ENCODE measurements around the gene EEFSEC. TPM values are rescaled to one million over a fixed set of nuclear protein-coding genes. Genes with fewer than 3 reads are reported as not detected.

EEFSEC gene
- total RNA-seq, 1 experiment from 2014 or later: 21.3 TPM

DNA sequence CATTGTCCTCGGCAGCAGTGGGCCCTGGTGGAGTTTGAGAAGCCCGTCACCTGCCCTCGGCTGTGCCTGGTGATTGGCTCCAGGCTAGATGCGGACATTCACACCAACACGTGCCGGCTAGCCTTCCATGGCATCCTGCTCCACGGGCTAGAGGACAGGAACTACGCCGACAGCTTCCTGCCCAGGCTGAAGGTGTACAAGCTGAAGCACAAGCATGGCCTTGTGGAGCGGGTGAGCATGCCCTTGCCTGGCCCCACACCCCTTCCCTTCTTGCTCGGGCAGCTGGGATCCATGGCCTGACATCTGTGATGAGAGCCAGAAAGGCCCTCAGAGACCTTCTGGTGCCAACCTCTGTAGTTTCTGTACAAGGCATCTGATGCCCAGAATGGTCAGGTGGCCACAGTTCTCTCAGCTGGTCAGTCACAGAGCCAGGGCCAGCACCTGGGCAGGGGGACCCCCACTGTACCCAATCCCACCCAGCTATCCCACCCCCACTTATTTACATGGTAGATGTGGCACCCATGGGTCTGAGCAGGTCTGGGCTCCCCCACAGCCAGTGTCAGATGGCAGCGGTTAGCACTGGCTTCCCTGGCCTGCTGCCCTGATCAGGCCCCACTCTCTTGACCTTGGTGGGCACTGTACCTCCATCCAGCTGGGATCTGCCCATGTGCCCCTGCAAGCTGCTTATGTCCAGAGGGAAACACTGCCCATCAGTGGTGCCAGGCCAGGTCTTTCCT is 188.5 kb downstream of the EEFSEC start:
- DNase-seq: peak in 1 of 2 experiments; percentile 11
- POLR2A ChIA-PET (ENCODE audit: unreplicated experiment): no interaction called here
- H3K27ac ChIP-seq: no peak overlapping the region
- no peaks in the 10 kb centered on the region for H3K9me3 ChIP-seq (ENCODE audit: insufficient read depth, low read depth)
- H3K4me2 ChIP-seq: no peak overlapping the region
- H2AFZ ChIP-seq: no peak overlapping the region
- no peaks in the 10 kb centered on the region for H3K27me3 ChIP-seq (ENCODE audit: insufficient read depth, low read depth)
- H3K9me2 ChIP-seq (ENCODE audit: insufficient read depth): no peaks in the 10 kb centered on the region
- no peaks in the 10 kb centered on the region; the same call in 1 of the 2 replicates for H3F3A ChIP-seq (ENCODE audit: insufficient read depth, low read depth)
- CTCF ChIA-PET: no interaction called here
- no peaks in the 10 kb centered on the region for H3K79me2 ChIP-seq (ENCODE audit: low read depth)
- no TSS peak for BruUV-seq (replicated peaks)
- H3K4me3 ChIP-seq: no peak overlapping the region
- H3K4me1 ChIP-seq (replicated peaks; ENCODE audit: insufficient read depth): peaks cover 17% of the 10 kb centered on the region
- H3K36me3 ChIP-seq (ENCODE audit: low read depth): no peaks in the 10 kb centered on the region
- no peak for TF ChIP-seq EZH2 (IDR thresholded peaks at IDR 0.05; ENCODE audit: low read depth)
- TF ChIP-seq, protein P1, sequence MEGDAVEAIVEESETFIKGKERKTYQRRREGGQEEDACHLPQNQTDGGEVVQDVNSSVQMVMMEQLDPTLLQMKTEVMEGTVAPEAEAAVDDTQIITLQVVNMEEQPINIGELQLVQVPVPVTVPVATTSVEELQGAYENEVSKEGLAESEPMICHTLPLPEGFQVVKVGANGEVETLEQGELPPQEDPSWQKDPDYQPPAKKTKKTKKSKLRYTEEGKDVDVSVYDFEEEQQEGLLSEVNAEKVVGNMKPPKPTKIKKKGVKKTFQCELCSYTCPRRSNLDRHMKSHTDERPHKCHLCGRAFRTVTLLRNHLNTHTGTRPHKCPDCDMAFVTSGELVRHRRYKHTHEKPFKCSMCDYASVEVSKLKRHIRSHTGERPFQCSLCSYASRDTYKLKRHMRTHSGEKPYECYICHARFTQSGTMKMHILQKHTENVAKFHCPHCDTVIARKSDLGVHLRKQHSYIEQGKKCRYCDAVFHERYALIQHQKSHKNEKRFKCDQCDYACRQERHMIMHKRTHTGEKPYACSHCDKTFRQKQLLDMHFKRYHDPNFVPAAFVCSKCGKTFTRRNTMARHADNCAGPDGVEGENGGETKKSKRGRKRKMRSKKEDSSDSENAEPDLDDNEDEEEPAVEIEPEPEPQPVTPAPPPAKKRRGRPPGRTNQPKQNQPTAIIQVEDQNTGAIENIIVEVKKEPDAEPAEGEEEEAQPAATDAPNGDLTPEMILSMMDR (conservative IDR thresholded peaks at IDR 0.05): no peak
- H4K20me1 ChIP-seq (ENCODE audit: insufficient read depth): no peaks in the 10 kb centered on the region
- intact Hi-C loops (cut with micrococcal nuclease; ENCODE audit: unreplicated experiment): no loop called here

DNA sequence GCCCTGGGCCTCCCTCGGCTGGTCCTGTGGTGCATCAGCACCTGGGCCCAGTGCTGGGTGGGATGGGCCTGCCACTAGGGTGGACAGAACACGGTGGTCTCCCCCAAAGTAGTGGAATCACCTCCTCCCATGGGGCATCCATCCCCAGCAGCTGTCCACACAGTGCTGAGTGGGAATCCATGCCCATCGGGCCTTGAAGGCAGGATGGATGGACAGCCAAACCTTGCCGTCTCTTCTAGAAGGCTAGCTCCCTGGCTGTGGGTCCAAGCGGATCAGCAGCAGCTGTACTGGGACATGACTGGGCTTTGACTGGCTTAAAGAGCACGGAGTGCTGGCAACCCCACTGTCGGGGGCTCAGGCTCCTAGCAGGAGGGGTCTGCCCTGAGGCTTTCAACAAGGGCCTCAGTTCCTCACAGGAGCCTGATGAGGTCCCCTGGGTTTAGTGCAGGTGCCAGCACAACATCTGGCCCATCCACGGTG is 189.5 kb downstream of the EEFSEC start:
- Histone ChIP-seq H3K27me3 (ENCODE audit: insufficient read depth, low read depth) (no peaks in the 10 kb centered on the region), H3K4me2 (no peak overlapping the region), H3F3A (ENCODE audit: insufficient read depth, low read depth) (no peaks in the 10 kb centered on the region; the same call in 1 of the 2 replicates), H3K9me3 (ENCODE audit: insufficient read depth, low read depth) (no peaks in the 10 kb centered on the region), H3K79me2 (ENCODE audit: low read depth) (no peaks in the 10 kb centered on the region), H3K9me2 (ENCODE audit: insufficient read depth) (no peaks in the 10 kb centered on the region), H3K27ac (no peak overlapping the region), H4K20me1 (ENCODE audit: insufficient read depth) (no peaks in the 10 kb centered on the region), H3K4me1 (replicated peaks; ENCODE audit: insufficient read depth) (peaks cover 17% of the 10 kb centered on the region), H2AFZ (no peak overlapping the region), H3K36me3 (ENCODE audit: low read depth) (no peaks in the 10 kb centered on the region), H3K4me3 (no peak overlapping the region)
- POLR2A ChIA-PET (ENCODE audit: unreplicated experiment): no interaction called here
- no peak for DNase-seq
- no peak for TF ChIP-seq EZH2 (IDR thresholded peaks at IDR 0.05; ENCODE audit: low read depth)
- TF ChIP-seq, protein P1 (conservative IDR thresholded peaks at IDR 0.05): no peak
- CTCF ChIA-PET: no interaction called here
- intact Hi-C loops (cut with micrococcal nuclease; ENCODE audit: unreplicated experiment): no loop called here
- no TSS peak for BruUV-seq (replicated peaks)

DNA sequence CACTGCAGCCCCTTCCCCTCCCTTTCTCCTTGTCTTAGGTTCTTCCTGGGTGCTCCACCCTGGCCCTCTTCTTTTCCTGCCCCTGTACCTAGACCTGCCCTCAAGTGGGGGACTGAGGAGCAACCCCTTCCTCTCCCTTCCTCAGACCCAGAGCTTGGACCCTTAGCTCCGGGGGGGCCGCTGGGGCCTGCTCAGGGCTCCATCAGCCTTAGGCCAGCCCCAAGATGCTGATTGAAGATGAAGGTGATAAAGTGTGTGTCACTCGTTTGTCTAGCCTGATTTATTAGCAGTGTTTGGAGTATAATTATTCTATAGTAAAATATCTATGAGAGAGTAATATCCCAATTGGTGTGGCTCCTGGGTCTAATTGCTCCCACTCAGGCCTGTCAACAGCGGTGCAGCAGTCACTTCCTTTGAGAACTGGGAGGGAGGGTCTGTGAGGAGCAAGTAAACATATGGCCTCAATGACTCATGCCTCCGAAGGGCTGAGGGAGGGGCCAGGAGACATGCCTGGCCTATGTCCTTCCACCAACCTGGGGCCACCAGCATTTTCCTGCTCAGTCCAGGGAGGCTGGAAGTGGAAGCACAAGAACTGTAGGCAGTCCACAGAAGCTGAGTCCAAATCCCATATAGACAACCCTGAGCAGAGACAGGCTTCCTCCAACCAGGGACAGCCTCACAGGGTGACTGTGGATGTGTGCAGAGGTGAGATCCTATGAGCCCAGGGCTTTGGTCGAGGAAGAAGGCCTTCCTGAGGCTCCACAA is 190.2 kb downstream of the EEFSEC start:
- TF ChIP-seq, protein P1 (conservative IDR thresholded peaks at IDR 0.05): no peak
- no peak for TF ChIP-seq EZH2 (IDR thresholded peaks at IDR 0.05; ENCODE audit: low read depth)
- DNase-seq: peak; percentile 75 to 79
- H3K4me2 ChIP-seq: peak overlapping the region; percentile 48
- BruUV-seq (replicated peaks): no TSS peak
- H3K4me1 ChIP-seq (replicated peaks; ENCODE audit: insufficient read depth): peaks cover 17% of the 10 kb centered on the region
- no peak overlapping the region for H3K4me3 ChIP-seq
- no peaks in the 10 kb centered on the region for H4K20me1 ChIP-seq (ENCODE audit: insufficient read depth)
- H3K36me3 ChIP-seq (ENCODE audit: low read depth): no peaks in the 10 kb centered on the region
- CTCF ChIA-PET: no interaction called here
- peak overlapping the region; percentile 28; the same call in 1 of the 2 replicates for H3K27ac ChIP-seq
- POLR2A ChIA-PET (ENCODE audit: unreplicated experiment): interaction anchor here (0.6 kb wide), 1 partner anchor 34 kb away, joined by 9 read pairs; no protein-coding TSS in a partner anchor
- no peaks in the 10 kb centered on the region for H3K79me2 ChIP-seq (ENCODE audit: low read depth)
- no peaks in the 10 kb centered on the region for H3K9me2 ChIP-seq (ENCODE audit: insufficient read depth)
- no peaks in the 10 kb centered on the region; the same call in 1 of the 2 replicates for H3F3A ChIP-seq (ENCODE audit: insufficient read depth, low read depth)
- no peak overlapping the region for H2AFZ ChIP-seq
- no peaks in the 10 kb centered on the region for H3K9me3 ChIP-seq (ENCODE audit: insufficient read depth, low read depth)
- H3K27me3 ChIP-seq (ENCODE audit: insufficient read depth, low read depth): no peaks in the 10 kb centered on the region
- intact Hi-C loops (cut with micrococcal nuclease; ENCODE audit: unreplicated experiment): no loop called here
